ENCODE measurements around the gene PIP5K1C.
A peak's percentile ranks its signal among the peaks of the same experiment; 100 is the strongest.

Gene PIP5K1C

DNA sequence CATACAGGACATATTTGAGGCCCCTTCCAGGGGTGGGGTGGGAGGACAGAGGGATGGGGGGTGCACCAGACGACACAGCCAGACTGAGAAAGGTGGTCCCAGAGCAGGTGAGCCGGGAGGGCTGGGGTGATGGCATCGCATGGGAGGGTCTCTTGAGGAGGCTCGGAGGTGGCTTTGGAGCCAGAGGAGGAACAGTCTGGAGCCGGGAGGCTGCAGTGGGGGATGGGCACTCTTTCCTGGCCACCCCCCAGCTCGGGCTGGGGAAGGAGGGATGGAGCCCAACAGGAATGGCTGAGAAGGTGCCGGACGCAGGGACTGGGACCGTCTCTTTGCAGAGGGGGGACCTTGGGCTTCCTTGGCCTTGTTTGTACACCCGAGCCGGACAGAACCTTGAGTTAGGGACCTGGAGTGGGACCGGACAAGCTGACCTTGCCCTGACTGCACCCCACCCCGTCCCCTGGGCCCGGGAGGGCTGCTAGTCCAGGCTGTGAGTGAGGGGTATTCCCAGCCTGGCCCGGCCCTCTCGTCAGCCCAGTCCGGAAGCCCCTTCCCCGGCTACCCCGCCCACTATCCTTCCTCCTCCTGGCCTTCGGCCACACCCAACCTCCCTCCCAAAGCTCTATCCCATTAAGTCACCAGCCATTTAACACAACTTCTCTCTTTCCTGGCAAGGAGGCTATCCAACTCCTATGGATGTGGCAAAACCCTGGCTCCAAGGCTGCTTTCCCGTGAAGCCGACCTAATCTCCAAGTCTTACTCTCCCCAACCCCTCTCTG, 92.8 kb downstream of the PIP5K1C start:
- DNase-seq: no peak

DNA sequence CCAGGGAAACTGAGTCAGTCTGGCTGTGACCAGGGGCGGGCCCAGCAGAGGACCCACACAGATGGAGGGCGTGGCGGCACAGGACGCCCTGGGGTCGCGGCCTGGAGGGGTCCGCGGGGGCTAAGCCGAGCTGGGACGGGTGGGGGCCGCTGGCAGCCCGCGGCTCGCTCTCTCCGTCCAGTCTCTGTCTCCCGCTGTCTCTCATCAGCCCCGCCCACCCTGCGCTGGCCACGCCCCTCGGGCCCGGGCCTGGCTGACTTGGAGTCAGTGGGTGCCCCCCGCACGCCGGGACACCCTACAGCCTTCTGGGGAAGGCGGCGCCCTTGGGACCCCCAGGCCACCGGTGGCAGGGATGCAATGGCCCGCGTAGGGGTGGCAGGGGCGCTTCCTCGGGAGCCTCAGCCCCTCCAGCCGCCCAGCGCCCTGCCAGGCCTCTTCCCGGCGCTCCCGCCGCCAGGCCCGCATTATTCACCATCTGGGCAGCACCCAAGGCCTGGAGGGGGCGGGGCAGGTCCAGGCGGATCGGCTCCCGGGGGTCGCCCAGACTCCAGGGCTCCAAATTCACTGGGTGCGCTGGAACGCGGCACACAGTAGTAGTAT, 93.5 kb downstream of the PIP5K1C start, which contains the start of gene TBXA2R:
Gene TBXA2R (minus strand): TSS at position 186 of the 600 bp plus-strand sequence. CDS start 6,241 bp downstream, outside the sequence.
- peak; percentile 86 for DNase-seq

- DNase-seq: peak; percentile 49
Measured at GRCh38 chr19:3606174-3606689, 94.0 kb downstream of the PIP5K1C start.

DNA sequence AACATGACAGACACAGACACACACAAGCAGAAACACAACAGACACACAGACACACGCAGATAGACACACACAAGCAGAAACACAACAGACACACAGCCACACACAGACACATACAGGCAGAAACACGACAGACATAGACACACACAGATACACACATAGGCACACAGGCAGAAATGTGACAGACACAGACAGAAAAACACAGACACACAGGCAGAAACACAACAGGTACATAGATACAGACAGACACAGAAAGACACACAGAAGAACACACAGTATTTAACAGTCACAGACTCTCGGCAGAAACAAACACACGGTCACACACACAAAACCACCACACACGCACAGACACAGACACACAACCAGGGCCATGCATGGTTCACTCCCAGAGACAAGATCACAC, 94.5 kb downstream of the PIP5K1C start:
- DNase-seq: no peak

- DNase-seq: no peak
Measured at GRCh38 chr19:3605361-3605760, 94.9 kb downstream of the PIP5K1C start.

GRCh38 chr19:3604987-3605343, 95.3 kb downstream of the PIP5K1C start:
- peak; percentile 47 for DNase-seq

GRCh38 chr19:3604227-3604986, 95.9 kb downstream of the PIP5K1C start:
- no peak for DNase-seq

DNA sequence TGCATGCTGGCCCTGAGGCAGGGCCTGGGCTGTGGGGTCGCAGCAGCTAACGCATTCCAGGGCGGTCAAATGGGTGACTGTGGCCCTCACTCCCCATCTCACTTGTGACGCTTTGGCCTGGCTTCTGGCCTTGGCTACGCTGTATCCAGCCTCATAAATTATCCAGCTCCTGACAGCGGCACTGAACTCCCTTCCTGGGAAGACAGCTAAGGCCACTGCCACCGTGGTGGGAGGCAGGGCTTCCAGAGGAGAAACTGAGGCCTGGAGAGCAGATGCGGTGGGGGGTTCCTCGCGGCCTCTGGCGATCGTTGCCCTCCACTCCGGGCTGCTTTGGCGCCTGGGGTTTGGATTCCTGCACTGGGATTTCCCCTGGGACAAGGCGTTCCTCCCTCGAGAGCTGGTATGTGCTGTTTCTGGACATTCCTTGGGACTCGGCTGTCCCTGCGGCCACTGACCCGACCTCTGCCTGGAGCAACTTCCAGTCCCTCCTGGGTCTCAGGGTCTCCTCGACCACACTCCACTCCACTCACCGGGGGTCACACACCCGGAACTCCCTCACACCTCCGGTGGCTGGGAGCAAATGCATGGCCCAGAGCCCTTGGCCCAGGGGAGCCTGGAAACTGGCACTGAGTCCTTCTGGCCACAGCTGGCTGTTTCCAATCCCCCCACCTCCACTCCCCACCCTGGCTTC, 97.0 kb downstream of the PIP5K1C start:
- no peak for DNase-seq

GRCh38 chr19:3601021-3601420, 99.2 kb downstream of the PIP5K1C start:
- no peak for DNase-seq

GRCh38 chr19:3599776-3600187, 100.5 kb downstream of the PIP5K1C start:
- DNase-seq: no peak

DNA sequence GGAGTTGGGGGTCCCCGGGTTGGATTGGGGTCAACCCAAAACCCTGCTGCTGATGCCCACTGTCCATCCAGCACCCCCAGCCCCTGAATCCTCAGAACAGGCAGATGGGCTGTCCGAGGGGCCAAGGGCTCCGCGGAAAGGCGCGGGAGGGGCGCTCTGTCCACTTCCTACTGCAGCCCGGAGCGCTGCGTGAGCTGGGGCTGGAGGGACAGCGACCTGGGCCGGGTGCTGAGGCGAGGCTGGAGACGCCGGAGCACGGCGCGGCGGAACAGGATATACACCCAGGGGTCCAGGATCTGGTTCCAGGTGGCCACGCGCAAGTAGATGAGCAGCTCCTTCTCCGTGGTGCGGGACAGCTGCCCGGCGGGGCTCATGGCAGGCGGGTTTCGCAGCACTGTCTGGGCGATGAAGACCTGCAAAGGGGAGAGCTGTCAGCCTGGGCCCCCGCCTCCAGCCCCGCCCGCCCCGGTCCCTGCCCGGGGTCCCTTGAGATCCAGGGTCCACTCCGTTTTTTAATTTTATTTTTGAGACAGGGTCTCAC, 104.7 kb downstream of the PIP5K1C start:
- DNase-seq: no peak

DNA sequence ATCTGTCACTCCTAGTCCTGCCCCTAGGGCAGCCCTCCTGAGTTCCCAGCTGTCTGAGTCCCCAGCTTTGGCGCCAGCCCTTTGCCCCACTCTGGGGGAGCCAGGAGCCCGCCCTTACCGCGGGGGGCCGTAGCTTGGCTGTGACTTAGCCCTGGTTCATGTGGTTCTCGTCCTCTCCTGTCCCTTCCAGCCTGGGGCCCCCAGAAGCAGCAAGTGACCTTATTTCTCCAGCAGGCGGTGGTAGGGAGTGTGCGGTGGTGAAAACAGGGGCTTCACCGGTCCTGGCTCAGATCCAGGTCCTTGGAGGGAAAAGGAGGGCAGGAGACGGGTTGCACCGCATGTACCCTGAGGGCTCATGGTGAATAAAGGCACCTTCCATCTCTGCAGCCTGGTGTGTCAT, 107.1 kb downstream of the PIP5K1C start:
- no peak for DNase-seq

DNA sequence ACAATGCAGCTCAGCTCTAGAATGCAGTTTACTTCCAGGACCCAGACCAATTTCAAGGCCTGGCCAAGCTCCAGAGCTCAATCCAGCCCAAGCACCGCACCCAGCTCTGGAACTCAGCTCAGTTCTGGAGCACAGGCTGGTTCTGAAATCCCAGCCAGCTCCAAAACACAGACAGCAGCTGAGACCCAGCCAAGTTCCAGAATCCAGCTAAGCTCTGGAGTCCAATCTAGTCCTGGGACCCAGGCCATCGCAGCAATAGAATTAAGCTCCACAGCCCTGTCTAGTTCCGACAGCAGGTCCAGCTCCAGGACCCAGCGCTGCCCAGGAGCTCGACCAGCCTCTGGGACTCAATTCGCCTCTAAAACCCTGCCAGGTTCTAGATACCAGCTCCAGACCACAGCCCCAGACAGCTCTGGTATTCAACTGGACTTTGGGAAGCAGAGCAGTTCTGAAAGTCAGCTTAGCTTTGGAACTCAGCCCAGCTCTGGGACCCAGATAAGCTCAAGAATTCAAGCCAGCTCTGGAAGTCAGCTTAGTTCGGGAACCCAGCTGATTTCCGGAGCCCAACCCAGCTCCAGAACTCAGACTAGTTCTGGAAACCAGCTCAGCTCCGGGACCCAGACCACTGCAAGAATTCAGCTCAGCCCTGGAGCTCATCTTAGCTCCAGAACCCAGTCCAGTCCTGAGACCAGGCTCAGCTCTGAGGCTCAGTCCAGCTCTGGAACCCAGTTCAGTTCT, 108.2 kb downstream of the PIP5K1C start:
- no peak for DNase-seq

DNA sequence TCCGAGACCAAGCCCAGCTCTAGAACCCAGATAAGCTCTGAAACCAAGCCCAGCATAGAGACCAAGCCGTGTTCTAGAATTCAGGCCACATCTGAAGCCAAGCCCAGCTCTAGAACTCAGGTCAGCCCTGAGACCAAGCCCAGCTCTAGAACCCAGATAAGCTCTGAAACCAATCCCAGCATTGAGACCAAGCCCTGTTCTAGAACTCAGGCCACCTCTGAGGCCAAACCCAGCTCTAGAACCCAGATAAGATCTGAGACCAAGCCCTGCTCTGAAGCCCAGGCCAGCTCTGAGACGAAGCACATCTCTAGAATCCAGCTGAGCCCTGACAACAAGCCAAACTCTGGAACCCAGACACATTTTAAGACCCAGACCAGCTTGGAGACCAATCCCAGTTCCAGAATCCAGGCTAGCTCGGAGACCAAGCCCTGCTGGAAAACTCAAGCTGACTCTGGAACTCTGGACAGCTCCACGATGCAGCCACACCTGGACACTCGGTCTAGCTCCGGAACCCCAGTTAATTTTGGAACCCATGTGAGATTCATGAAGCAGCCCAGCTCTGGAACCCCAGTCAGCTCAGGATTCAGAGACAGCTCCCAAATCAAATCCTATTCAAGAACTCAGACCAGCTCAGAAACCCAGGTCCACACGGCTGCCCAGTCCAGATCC, 109.1 kb downstream of the PIP5K1C start:
- no peak for DNase-seq

- DNase-seq: no peak
Measured at GRCh38 chr19:3589949-3590348, 110.3 kb downstream of the PIP5K1C start.

GRCh38 chr19:3589439-3589838, 110.8 kb downstream of the PIP5K1C start:
- DNase-seq: no peak

- no peak for DNase-seq
Measured at GRCh38 chr19:3586707-3587346, 113.4 kb downstream of the PIP5K1C start.

GRCh38 chr19:3586127-3586626, 114.1 kb downstream of the PIP5K1C start:
- DNase-seq: peak; percentile 73

- DNase-seq: no peak
Measured at GRCh38 chr19:3585301-3586126, 114.8 kb downstream of the PIP5K1C start, which contains the start of gene GIPC3. Gene GIPC3, plus strand, starts transcription at chr19:3585478. Its CDS starts 120 bp downstream, at chr19:3585598.

Data from stimulated activated CD8-positive, alpha-beta memory T cell treated with anti-CD3 and anti-CD28 coated beads, Interleukin-4, amount 100 ng/mL, for 48 hours (primary cell).